Measurements from ENCODE around the gene OSBPL5. TPM values are rescaled to one million over a fixed set of nuclear protein-coding genes. Genes with fewer than 3 reads are reported as not detected.

Gene OSBPL5
- total RNA-seq, 1 experiment from 2014 or later: 16.1 TPM

- Histone ChIP-seq H3K23me2 (ENCODE audit: insufficient read length, low read depth, low read length, poor library complexity, severe bottlenecking) (no peaks in the 10 kb centered on the region), H2BK120ac (ENCODE audit: low read depth, low read length, poor library complexity, severe bottlenecking) (no peak overlapping the region), H2BK5ac (ENCODE audit: insufficient read length, low read length) (no peak overlapping the region), H3K23ac (ENCODE audit: insufficient read length, low read depth, low read length) (no peak overlapping the region), H3K9me3 (ENCODE audit: control insufficient read depth, low read depth, low read length) (no peaks in the 10 kb centered on the region), H3K56ac (ENCODE audit: insufficient read length, low read depth, low read length) (no peak overlapping the region), H4K5ac (ENCODE audit: insufficient read length, low read depth, low read length) (no peak overlapping the region), H3T11ph (ENCODE audit: low read length) (no peak overlapping the region), H3K79me1 (ENCODE audit: insufficient read depth, low read depth, low read length, poor library complexity, severe bottlenecking) (peaks cover 5% of the 10 kb centered on the region), H3K14ac (ENCODE audit: insufficient read depth, low read length) (no peak overlapping the region), H3K79me2 (ENCODE audit: insufficient read depth, low read length) (no peaks in the 10 kb centered on the region; the same call in 1 of the 2 replicates), H2BK15ac (ENCODE audit: low read depth, low read length) (no peak overlapping the region), H2AFZ (ENCODE audit: low read length) (no peak overlapping the region), H4K20me1 (ENCODE audit: control insufficient read depth, insufficient read depth, insufficient read length) (no peaks in the 10 kb centered on the region), H2BK20ac (ENCODE audit: low read depth, low read length, poor library complexity, severe bottlenecking) (no peak overlapping the region), H4K91ac (ENCODE audit: insufficient read length, low read depth, low read length) (no peak overlapping the region), H3K27me3 (ENCODE audit: insufficient read depth, low read length) (no peaks in the 10 kb centered on the region), H2AK5ac (ENCODE audit: insufficient read length, low read length) (no peak overlapping the region), H2BK12ac (ENCODE audit: insufficient read length, low read depth, low read length) (no peak overlapping the region), H3K4me1 (ENCODE audit: insufficient read depth, low read length) (no peaks in the 10 kb centered on the region), H3K18ac (ENCODE audit: insufficient read length, low read depth, low read length) (no peak overlapping the region), H3K27ac (ENCODE audit: insufficient read length, low read depth, low read length) (no peak overlapping the region), H3K9ac (ENCODE audit: extremely low read depth, insufficient read length, low read length) (no peak overlapping the region), H4K8ac (replicated peaks; ENCODE audit: insufficient read length, low read depth, low read length) (no peak overlapping the region), H3K4ac (ENCODE audit: low read depth, low read length) (no peak overlapping the region), H3K4me2 (ENCODE audit: insufficient read depth, insufficient read length, low read length) (no peak overlapping the region)
- Mint-ChIP-seq H3K4me1 (peaks cover 7 to 12% of the 10 kb centered on the region in 2 experiments), H3K27me3 (ENCODE audit: low read depth) (no peaks in the 10 kb centered on the region), H3K4me3 (no peak overlapping the region), H3K36me3 (ENCODE audit: insufficient read depth in 1 of 3, low read depth in 3 of 3) (peaks cover 37 to 83% (median 75%) of the 10 kb centered on the region in 3 experiments), H3K27ac (no peak overlapping the region; a peak in 1 of 7 replicates), H3K9me3 (no peaks in the 10 kb centered on the region)
- no peak for DNase-seq
- WGBS (ENCODE audit: extremely low coverage, insufficient read length, low lambda C conversion rate): no CpG with 5 or more reads among the region's 9 CpGs
- TF ChIP-seq CTCF (conservative IDR thresholded peaks at IDR 0.05): no peak
Measured at GRCh38 chr11:3040881-3041280, 124.2 kb downstream of the OSBPL5 start.
